Measurements from ENCODE around the gene CYLC1. TPM values are rescaled to one million over a fixed set of nuclear protein-coding genes. Genes with fewer than 3 reads are reported as not detected.

Gene CYLC1
- total RNA-seq = not detected
- long read RNA-seq = 0 reads

DNA sequence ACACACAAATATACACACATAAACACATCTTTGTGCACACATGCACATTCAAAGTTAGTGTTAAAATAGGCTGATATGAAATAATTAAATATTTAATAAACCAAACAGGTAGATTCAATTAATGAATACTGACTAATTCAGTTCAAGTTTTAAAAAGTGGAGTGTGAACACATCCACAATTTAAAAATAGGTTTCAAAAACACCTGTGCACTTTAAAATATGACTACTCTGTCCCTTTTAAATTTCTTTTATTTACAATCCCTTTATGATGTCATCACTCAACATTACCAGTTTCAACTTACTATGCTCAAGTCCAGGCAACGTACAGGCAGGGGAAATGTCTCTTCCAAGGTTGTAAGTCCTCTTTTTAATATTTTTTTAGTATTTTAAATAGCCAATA is at the start of gene CYLC1:
CYLC1 (plus strand) TSS at position 301 of the 400 bp plus-strand sequence; CDS start at position 338, 37 bp downstream.
- DNase-seq (no peak), ATAC-seq (no peak)
- no peaks in the 10 kb centered on the region for H3K4me1 ChIP-seq
- H3K27ac ChIP-seq = no peak within 1 kb of the TSS
- no peaks in the 10 kb centered on the region for H3K9me3 ChIP-seq
- no peaks in the 10 kb centered on the region for H3K36me3 ChIP-seq
- no peak for TF ChIP-seq POLR2A (IDR thresholded peaks at IDR 0.05)
- TF ChIP-seq CTCF (IDR thresholded peaks at IDR 0.05) = no peak
- 8% methylated on average over 1 of the region's 1 CpG for WGBS (ENCODE audit: insufficient coverage, low coverage, low lambda C conversion rate, missing lambda C conversion rate)
- H3K4me3 ChIP-seq = no peak within 1 kb of the TSS
- peaks cover 0 to 7% of the 10 kb centered on the region in 2 donors for H3K27me3 ChIP-seq
- intact Hi-C loops (cut with DNase I) = no loop called here

GRCh38 chrX:83819304-83819703 is 41.6 kb upstream of the CYLC1 start:
- ATAC-seq = no peak
- TF ChIP-seq POLR2A (IDR thresholded peaks at IDR 0.05) = no peak
- TF ChIP-seq CTCF (IDR thresholded peaks at IDR 0.05) = no peak

DNA sequence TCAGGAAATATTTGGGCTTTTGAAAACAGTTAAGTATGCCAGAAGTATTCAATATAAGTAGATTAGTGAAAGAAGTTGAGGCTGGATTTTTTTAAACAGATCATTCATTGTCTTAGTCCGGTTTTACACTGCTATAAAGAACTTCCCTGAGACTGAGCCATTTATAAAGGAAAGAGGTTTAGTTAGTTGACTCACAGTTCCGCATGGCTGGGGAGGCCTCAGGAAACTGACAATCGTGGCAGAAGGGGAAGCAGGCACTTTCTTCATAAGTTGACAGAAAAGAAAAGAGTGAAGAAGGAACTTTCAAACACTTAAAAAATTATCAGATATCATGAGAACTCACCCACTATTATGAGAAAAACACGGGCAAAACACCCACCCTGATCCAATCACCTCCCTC is 31.1 kb upstream of the CYLC1 start:
- H3K27ac ChIP-seq = no peak overlapping the region
- no peaks in the 10 kb centered on the region for H3K36me3 ChIP-seq
- ATAC-seq = no peak
- TF ChIP-seq POLR2A (IDR thresholded peaks at IDR 0.05) = no peak
- TF ChIP-seq CTCF (IDR thresholded peaks at IDR 0.05) = no peak
- H3K4me1 ChIP-seq = no peaks in the 10 kb centered on the region
- no peak overlapping the region for H3K4me3 ChIP-seq
- WGBS (ENCODE audit: insufficient coverage, low coverage, low lambda C conversion rate, missing lambda C conversion rate) = 16% methylated on average over 4 of the region's 4 CpGs
- H3K9me3 ChIP-seq = no peaks in the 10 kb centered on the region
- H3K27me3 ChIP-seq = no peaks in the 10 kb centered on the region
- no peak for DNase-seq
- intact Hi-C loops (cut with DNase I) = no loop called here

More at GRCh38 chrX:83819304-83819703, 41.6 kb upstream of the CYLC1 start:
- no peak overlapping the region for H3K27ac ChIP-seq
- H3K4me3 ChIP-seq = no peak overlapping the region
- no CpG with 5 or more reads among the region's 3 CpGs for WGBS (ENCODE audit: insufficient coverage, low coverage, low lambda C conversion rate, missing lambda C conversion rate)
- DNase-seq = no peak
- H3K36me3 ChIP-seq = no peaks in the 10 kb centered on the region
- intact Hi-C loops (cut with DNase I) = no loop called here
- H3K27me3 ChIP-seq = no peaks in the 10 kb centered on the region
- no peaks in the 10 kb centered on the region for H3K4me1 ChIP-seq
- no peaks in the 10 kb centered on the region for H3K9me3 ChIP-seq

GRCh38 chrX:83845397-83845796 is 15.5 kb upstream of the CYLC1 start:
- ATAC-seq (peak; percentile 74 to 94 (median 91)), DNase-seq (no peak)
- H3K4me1 ChIP-seq = no peaks in the 10 kb centered on the region
- 10% methylated on average over 2 of the region's 2 CpGs for WGBS (ENCODE audit: insufficient coverage, low coverage, low lambda C conversion rate, missing lambda C conversion rate)
- no peaks in the 10 kb centered on the region for H3K9me3 ChIP-seq
- intact Hi-C loops (cut with DNase I) = no loop called here
- no peak overlapping the region for H3K4me3 ChIP-seq
- H3K27ac ChIP-seq = no peak overlapping the region
- no peaks in the 10 kb centered on the region for H3K36me3 ChIP-seq
- no peaks in the 10 kb centered on the region for H3K27me3 ChIP-seq
- peak; percentile 55 to 89 (median 87) for TF ChIP-seq CTCF (IDR thresholded peaks at IDR 0.05)
- no peak for TF ChIP-seq POLR2A (IDR thresholded peaks at IDR 0.05)

GRCh38 chrX:83847339-83847738 is 13.6 kb upstream of the CYLC1 start:
- H3K27me3 ChIP-seq = no peaks in the 10 kb centered on the region
- no peak overlapping the region for H3K27ac ChIP-seq
- no peaks in the 10 kb centered on the region for H3K36me3 ChIP-seq
- TF ChIP-seq POLR2A (IDR thresholded peaks at IDR 0.05) (no peak), CTCF (IDR thresholded peaks at IDR 0.05) (no peak)
- intact Hi-C loops (cut with DNase I) = no loop called here
- H3K9me3 ChIP-seq = no peaks in the 10 kb centered on the region
- no peaks in the 10 kb centered on the region for H3K4me1 ChIP-seq
- 42% methylated on average over 3 of the region's 5 CpGs for WGBS (ENCODE audit: insufficient coverage, low coverage, low lambda C conversion rate, missing lambda C conversion rate)
- H3K4me3 ChIP-seq = no peak overlapping the region
- ATAC-seq (no peak), DNase-seq (no peak)

All from right lobe of liver (tissue), 6 donors.